ENCODE data around the gene ST8SIA1. TPM values are rescaled to one million over a fixed set of nuclear protein-coding genes. Genes with fewer than 3 reads are reported as not detected.

ST8SIA1 gene
- total RNA-seq, 1 donor from 2014 or later, result 2.2 TPM

GRCh38 chr12:22329621-22330020 lies 4.9 kb downstream of the ST8SIA1 start:
- no peak for DNase-seq (ENCODE audit: low spot score in 2 of 2, unreplicated experiment in 2 of 2)
- Mint-ChIP-seq H3K9me3 (no peaks in the 10 kb centered on the region), H3K36me3 (no peaks in the 10 kb centered on the region), H3K27me3 (ENCODE audit: low read depth) (peaks cover 65% of the 10 kb centered on the region), H3K4me1 (peaks cover 14% of the 10 kb centered on the region), H3K4me3 (no peak overlapping the region), H3K27ac (no peak overlapping the region)
- no peak for TF ChIP-seq CTCF (IDR thresholded peaks at IDR 0.05; ENCODE audit: unreplicated experiment)

- no peak for DNase-seq (ENCODE audit: low spot score in 2 of 2, unreplicated experiment in 2 of 2)
- H3K27ac Mint-ChIP-seq, result no peak overlapping the region
- H3K9me3 Mint-ChIP-seq, result peaks cover 4% of the 10 kb centered on the region
- H3K27me3 Mint-ChIP-seq (ENCODE audit: low read depth), result peaks cover 24% of the 10 kb centered on the region
- H3K4me3 Mint-ChIP-seq, result no peak overlapping the region
- no peaks in the 10 kb centered on the region for H3K4me1 Mint-ChIP-seq
- no peaks in the 10 kb centered on the region for H3K36me3 Mint-ChIP-seq
- TF ChIP-seq CTCF (IDR thresholded peaks at IDR 0.05; ENCODE audit: unreplicated experiment), result no peak
Observed at GRCh38 chr12:22325218-22325617, 9.3 kb downstream of the ST8SIA1 start.

GRCh38 chr12:22322091-22322490 lies 12.4 kb downstream of the ST8SIA1 start:
- no peaks in the 10 kb centered on the region for H3K4me1 Mint-ChIP-seq
- no peak overlapping the region for H3K27ac Mint-ChIP-seq
- no peaks in the 10 kb centered on the region for H3K36me3 Mint-ChIP-seq
- no peak for DNase-seq (ENCODE audit: low spot score in 2 of 2, unreplicated experiment in 2 of 2)
- peaks cover 4% of the 10 kb centered on the region for H3K9me3 Mint-ChIP-seq
- TF ChIP-seq CTCF (IDR thresholded peaks at IDR 0.05; ENCODE audit: unreplicated experiment), result no peak
- H3K4me3 Mint-ChIP-seq, result no peak overlapping the region
- peaks cover 5% of the 10 kb centered on the region for H3K27me3 Mint-ChIP-seq (ENCODE audit: low read depth)

- no peaks in the 10 kb centered on the region for H3K4me1 Mint-ChIP-seq
- peaks cover 4% of the 10 kb centered on the region for H3K9me3 Mint-ChIP-seq
- peaks cover 2% of the 10 kb centered on the region for H3K27me3 Mint-ChIP-seq (ENCODE audit: low read depth)
- no peak overlapping the region for H3K27ac Mint-ChIP-seq
- no peaks in the 10 kb centered on the region for H3K36me3 Mint-ChIP-seq
- DNase-seq (ENCODE audit: low spot score in 2 of 2, unreplicated experiment in 2 of 2), result no peak
- no peak overlapping the region for H3K4me3 Mint-ChIP-seq
- no peak for TF ChIP-seq CTCF (IDR thresholded peaks at IDR 0.05; ENCODE audit: unreplicated experiment)
Observed at GRCh38 chr12:22321638-22322037, 12.9 kb downstream of the ST8SIA1 start.

- DNase-seq (ENCODE audit: low spot score in 2 of 2, unreplicated experiment in 2 of 2), result no peak
- peaks cover under 1% of the 10 kb centered on the region for H3K27me3 Mint-ChIP-seq (ENCODE audit: low read depth)
- H3K4me3 Mint-ChIP-seq, result no peak overlapping the region
- no peak overlapping the region for H3K27ac Mint-ChIP-seq
- no peak for TF ChIP-seq CTCF (IDR thresholded peaks at IDR 0.05; ENCODE audit: unreplicated experiment)
- no peaks in the 10 kb centered on the region for H3K36me3 Mint-ChIP-seq
- H3K9me3 Mint-ChIP-seq, result peaks cover 9% of the 10 kb centered on the region
- no peaks in the 10 kb centered on the region for H3K4me1 Mint-ChIP-seq
Observed at GRCh38 chr12:22321018-22321605, 13.4 kb downstream of the ST8SIA1 start.

Data from mesothelial cell of epicardium (in vitro differentiated cells).